ENCODE results near the gene DIPK1B.

Gene DIPK1B

DNA sequence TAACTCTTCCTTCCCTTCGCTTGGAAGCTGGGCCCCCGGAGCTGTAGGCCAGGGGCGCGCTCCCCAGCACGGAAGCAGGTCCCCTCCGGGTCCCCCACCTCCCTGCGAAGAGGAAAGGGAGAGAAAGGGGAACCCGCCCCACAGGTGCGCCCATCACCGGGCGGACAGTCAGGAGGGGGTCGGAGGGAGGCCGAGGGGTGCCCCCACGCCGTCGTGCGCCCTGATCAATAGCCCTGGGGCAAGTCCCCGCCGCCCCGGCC lies 25.9 kb upstream of the DIPK1B start:
- no peaks in the 10 kb centered on the region for H3K9me3 ChIP-seq (replicated peaks in 1 of 2; ENCODE audit: control insufficient read depth in 2 of 2, insufficient read depth in 1 of 2, low read depth in 1 of 2, low read length in 2 of 2)
- H3K79me1 ChIP-seq (ENCODE audit: low read depth, low read length): no peaks in the 10 kb centered on the region
- H2BK5ac ChIP-seq (ENCODE audit: low read length): peak overlapping the region; percentile 82
- peak overlapping the region; percentile 94 for H2AFZ ChIP-seq (ENCODE audit: low read length)
- H4K91ac ChIP-seq (ENCODE audit: low read depth, low read length, poor library complexity): no peak overlapping the region
- peaks cover 8 to 60% (median 46%) of the 10 kb centered on the region in 3 experiments for H3K27me3 ChIP-seq (ENCODE audit: control insufficient read depth in 3 of 3, insufficient read depth in 3 of 3, low read depth in 1 of 3, low read length in 3 of 3)
- no peak overlapping the region for H2BK12ac ChIP-seq (ENCODE audit: low read length)
- peak overlapping the region; percentile 52 to 82 for H3K4me3 ChIP-seq (ENCODE audit: low read length in 2 of 2)
- peak overlapping the region; percentile 90 for H3K18ac ChIP-seq (ENCODE audit: low read length)
- H3K23ac ChIP-seq (ENCODE audit: low read depth, low read length, poor library complexity): peak overlapping the region; percentile 73
- no peak overlapping the region for H2BK120ac ChIP-seq (ENCODE audit: low read depth, low read length)
- peak overlapping the region; percentile 77 for H3K9ac ChIP-seq (ENCODE audit: low read depth, low read length, poor library complexity)
- H3K4ac ChIP-seq (ENCODE audit: low read length): no peak overlapping the region
- peaks cover 13% of the 10 kb centered on the region in 2 donors for H3K4me1 ChIP-seq (ENCODE audit: control insufficient read depth in 2 of 2, insufficient read depth in 1 of 2, low read depth in 1 of 2, low read length in 2 of 2)
- H3K14ac ChIP-seq (ENCODE audit: low read length): peak overlapping the region; percentile 82
- no peak overlapping the region for H2BK15ac ChIP-seq (ENCODE audit: low read length)
- H2AK5ac ChIP-seq (ENCODE audit: low read depth, low read length): peak overlapping the region; percentile 92
- H3K27ac ChIP-seq (replicated peaks; ENCODE audit: low read length): no peak overlapping the region
- WGBS, 2 donors (ENCODE audit: extremely low coverage in 2 of 2, insufficient read length in 2 of 2, insufficient replicate concordance in 1 of 2): no CpG with 5 or more reads among the region's 20 CpGs
- H4K8ac ChIP-seq (ENCODE audit: low read depth, low read length): no peak overlapping the region
- H3K36me3 ChIP-seq (replicated peaks in 1 of 2; ENCODE audit: control insufficient read depth in 2 of 2, insufficient read depth in 2 of 2, low read length in 2 of 2): no peaks in the 10 kb centered on the region
- no peak for DNase-seq (ENCODE audit: low spot score)
- peak overlapping the region; percentile 97 for H3K4me2 ChIP-seq (ENCODE audit: insufficient read depth, low read length, poor library complexity, severe bottlenecking)

DNA sequence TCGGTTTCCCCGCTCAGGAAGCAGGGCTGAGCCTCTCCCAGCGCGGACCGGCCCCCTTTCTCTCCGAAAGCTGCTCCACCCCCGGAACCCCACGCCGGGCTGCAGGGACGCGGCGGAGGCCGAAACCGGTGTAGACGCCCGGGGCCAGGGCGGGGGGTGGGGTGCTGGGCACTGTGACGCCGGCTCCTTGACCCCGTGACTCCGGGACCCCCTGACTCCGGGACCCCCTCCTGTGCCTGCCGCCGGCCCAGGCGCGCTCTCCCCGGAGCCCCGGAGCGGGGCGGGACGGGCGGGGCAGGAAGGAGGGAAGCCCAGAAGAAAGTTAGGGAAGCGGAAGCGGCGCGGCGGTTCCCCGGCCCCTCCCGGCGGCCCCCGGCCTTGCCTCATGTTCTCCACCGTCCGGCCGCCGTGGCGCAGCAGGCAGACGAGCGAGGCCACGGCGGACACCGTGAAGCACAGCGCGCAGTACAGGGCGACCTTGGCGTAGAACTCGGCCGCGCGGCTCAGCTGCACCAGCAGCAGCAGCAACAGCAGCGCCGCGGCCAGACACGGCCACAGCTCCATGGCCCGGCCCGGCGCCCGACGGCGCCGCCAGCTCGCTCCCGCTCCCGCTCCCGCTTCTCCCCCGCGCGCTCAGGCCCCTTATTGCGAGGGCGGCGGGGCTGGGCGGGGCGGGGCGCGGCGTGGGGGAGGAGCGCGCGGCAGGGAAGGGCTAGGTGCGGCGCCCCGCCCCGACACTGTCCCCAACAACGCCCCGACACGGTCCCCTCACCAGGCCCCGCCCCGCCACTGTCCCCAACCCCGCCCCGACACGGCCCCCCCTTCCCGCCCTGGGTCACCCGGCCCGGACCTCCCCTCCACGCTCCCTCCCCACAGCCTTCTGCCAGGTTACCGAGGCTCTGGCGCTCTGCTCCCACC lies 25.3 kb upstream of the DIPK1B start, which contains the start of gene AGPAT2:
AGPAT2 (minus strand) TSS at position 664 of the 918 bp plus-strand sequence; CDS start at position 564, 100 bp downstream.
- Histone ChIP-seq H3K36me3 (replicated peaks in 1 of 2; ENCODE audit: control insufficient read depth in 2 of 2, insufficient read depth in 2 of 2, low read length in 2 of 2) (no peaks in the 10 kb centered on the region), H2AFZ (ENCODE audit: low read length) (peak within 1 kb of the TSS; percentile 94), H3K79me1 (ENCODE audit: low read depth, low read length) (peaks cover 3% of the 10 kb centered on the region), H4K91ac (ENCODE audit: low read depth, low read length, poor library complexity) (no peak within 1 kb of the TSS), H2AK5ac (ENCODE audit: low read depth, low read length) (peak within 1 kb of the TSS; percentile 92), H3K4me3 (ENCODE audit: low read length in 2 of 2) (peak within 1 kb of the TSS; percentile 52 to 82), H3K4ac (ENCODE audit: low read length) (no peak within 1 kb of the TSS), H2BK5ac (ENCODE audit: low read length) (peak within 1 kb of the TSS; percentile 82), H2BK120ac (ENCODE audit: low read depth, low read length) (no peak within 1 kb of the TSS), H3K9ac (ENCODE audit: low read depth, low read length, poor library complexity) (peak within 1 kb of the TSS; percentile 77), H2BK15ac (ENCODE audit: low read length) (peak within 1 kb of the TSS; percentile 59), H4K8ac (ENCODE audit: low read depth, low read length) (no peak within 1 kb of the TSS), H3K9me3 (replicated peaks in 1 of 2; ENCODE audit: control insufficient read depth in 2 of 2, insufficient read depth in 1 of 2, low read depth in 1 of 2, low read length in 2 of 2) (no peaks in the 10 kb centered on the region), H3K14ac (ENCODE audit: low read length) (peak within 1 kb of the TSS; percentile 82), H3K4me1 (ENCODE audit: control insufficient read depth in 2 of 2, insufficient read depth in 1 of 2, low read depth in 1 of 2, low read length in 2 of 2) (peaks cover 17 to 19% of the 10 kb centered on the region in 2 donors), H3K18ac (ENCODE audit: low read length) (peak within 1 kb of the TSS; percentile 94), H3K4me2 (ENCODE audit: insufficient read depth, low read length, poor library complexity, severe bottlenecking) (peak within 1 kb of the TSS; percentile 97), H3K23ac (ENCODE audit: low read depth, low read length, poor library complexity) (peak within 1 kb of the TSS; percentile 95), H3K27me3 (ENCODE audit: control insufficient read depth in 3 of 3, insufficient read depth in 3 of 3, low read depth in 1 of 3, low read length in 3 of 3) (peaks cover 8 to 66% (median 46%) of the 10 kb centered on the region in 3 experiments), H3K27ac (replicated peaks; ENCODE audit: low read length) (no peak within 1 kb of the TSS), H2BK12ac (ENCODE audit: low read length) (peak within 1 kb of the TSS; percentile 50)
- no peak for DNase-seq (ENCODE audit: low spot score)
- WGBS, 2 donors (ENCODE audit: extremely low coverage in 2 of 2, insufficient read length in 2 of 2, insufficient replicate concordance in 1 of 2): no CpG with 5 or more reads among the region's 106 CpGs

DNA sequence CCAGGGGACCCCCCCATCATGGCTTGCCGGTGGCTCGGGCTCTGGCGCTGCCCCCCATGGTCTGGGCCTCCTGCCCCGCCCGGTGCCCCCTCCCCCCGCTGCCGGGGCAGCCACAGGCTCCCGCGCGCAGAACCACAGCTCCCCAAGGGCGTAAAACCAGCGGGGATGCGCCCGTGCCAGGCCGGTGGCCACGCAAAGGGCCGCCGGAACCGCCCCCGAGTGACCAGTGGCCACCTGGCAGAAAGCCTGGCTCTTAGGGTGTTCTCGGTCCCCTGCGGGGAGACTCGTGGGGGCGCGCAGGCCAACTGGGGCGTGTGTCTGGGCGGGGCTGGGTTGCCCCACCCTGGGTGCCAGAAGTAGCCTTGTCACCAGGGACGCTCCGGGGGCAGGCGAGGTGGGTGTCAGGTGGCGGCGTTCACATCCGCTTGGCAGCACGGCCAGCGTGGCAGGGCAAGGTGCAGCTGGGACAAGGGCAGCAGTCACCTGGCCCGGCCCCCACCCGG lies 24.6 kb upstream of the DIPK1B start:
- peaks cover 8 to 72% (median 46%) of the 10 kb centered on the region in 3 experiments for H3K27me3 ChIP-seq (ENCODE audit: control insufficient read depth in 3 of 3, insufficient read depth in 3 of 3, low read depth in 1 of 3, low read length in 3 of 3)
- no CpG with 5 or more reads among the region's 37 CpGs for WGBS, 2 donors (ENCODE audit: extremely low coverage in 2 of 2, insufficient read length in 2 of 2, insufficient replicate concordance in 1 of 2)

More for the DNA sequence above, 24.6 kb upstream of the DIPK1B start:
- Histone ChIP-seq H3K4me2 (ENCODE audit: insufficient read depth, low read length, poor library complexity, severe bottlenecking) (peak overlapping the region; percentile 33), H2AK5ac (ENCODE audit: low read depth, low read length) (no peak overlapping the region), H3K4me3 (ENCODE audit: low read length in 2 of 2) (no peak overlapping the region), H3K23ac (ENCODE audit: low read depth, low read length, poor library complexity) (peak overlapping the region; percentile 81), H3K9ac (ENCODE audit: low read depth, low read length, poor library complexity) (peak overlapping the region; percentile 15), H3K14ac (ENCODE audit: low read length) (peak overlapping the region; percentile 75), H3K4me1 (ENCODE audit: control insufficient read depth in 2 of 2, insufficient read depth in 1 of 2, low read depth in 1 of 2, low read length in 2 of 2) (peaks cover 17 to 19% of the 10 kb centered on the region in 2 donors), H4K8ac (ENCODE audit: low read depth, low read length) (no peak overlapping the region), H3K18ac (ENCODE audit: low read length) (peak overlapping the region; percentile 48), H4K91ac (ENCODE audit: low read depth, low read length, poor library complexity) (no peak overlapping the region), H3K36me3 (replicated peaks in 1 of 2; ENCODE audit: control insufficient read depth in 2 of 2, insufficient read depth in 2 of 2, low read length in 2 of 2) (no peaks in the 10 kb centered on the region), H3K27ac (replicated peaks; ENCODE audit: low read length) (no peak overlapping the region), H2BK15ac (ENCODE audit: low read length) (peak overlapping the region; percentile 59), H2AFZ (ENCODE audit: low read length) (no peak overlapping the region), H2BK120ac (ENCODE audit: low read depth, low read length) (no peak overlapping the region), H2BK5ac (ENCODE audit: low read length) (no peak overlapping the region), H2BK12ac (ENCODE audit: low read length) (peak overlapping the region; percentile 50), H3K9me3 (replicated peaks in 1 of 2; ENCODE audit: control insufficient read depth in 2 of 2, insufficient read depth in 1 of 2, low read depth in 1 of 2, low read length in 2 of 2) (no peaks in the 10 kb centered on the region), H3K4ac (ENCODE audit: low read length) (no peak overlapping the region), H3K79me1 (ENCODE audit: low read depth, low read length) (peaks cover 3% of the 10 kb centered on the region)
- no peak for DNase-seq (ENCODE audit: low spot score)
